Measurements from ENCODE around the gene SMO.

The SMO gene

GRCh38 chr7:129227646-129228578, 39.5 kb downstream of the SMO start:
- TF ChIP-seq CTCF (IDR thresholded peaks at IDR 0.05), result no peak
- Histone ChIP-seq H3K27ac (no peak overlapping the region), H3K4me3 (no peak overlapping the region)
- DNase-seq (ENCODE audit: low spot score), result no peak

- no peak for TF ChIP-seq CTCF (IDR thresholded peaks at IDR 0.05)
Observed at GRCh38 chr7:129228633-129229032, 40.2 kb downstream of the SMO start.

GRCh38 chr7:129231666-129232065, 43.2 kb downstream of the SMO start:
- DNase-seq (ENCODE audit: low spot score), result no peak
- H3K27ac ChIP-seq, result no peak overlapping the region
- no peak overlapping the region for H3K4me3 ChIP-seq
- no peak for TF ChIP-seq CTCF (IDR thresholded peaks at IDR 0.05)

More at GRCh38 chr7:129228633-129229032, 40.2 kb downstream of the SMO start:
- DNase-seq (ENCODE audit: low spot score), result no peak
- Histone ChIP-seq H3K4me3 (no peak overlapping the region), H3K27ac (no peak overlapping the region)

- DNase-seq (ENCODE audit: low spot score), result no peak
- no peak overlapping the region for H3K4me3 ChIP-seq
- H3K27ac ChIP-seq, result no peak overlapping the region
- TF ChIP-seq CTCF (IDR thresholded peaks at IDR 0.05), result no peak
Observed at GRCh38 chr7:129238546-129238945, 50.1 kb downstream of the SMO start.

- no peak overlapping the region for H3K4me3 ChIP-seq
- no peak overlapping the region for H3K27ac ChIP-seq
- TF ChIP-seq CTCF (IDR thresholded peaks at IDR 0.05), result no peak
- DNase-seq (ENCODE audit: low spot score), result no peak
Observed at GRCh38 chr7:129240119-129240820, 51.8 kb downstream of the SMO start.

GRCh38 chr7:129244220-129244619, 55.8 kb downstream of the SMO start:
- no peak for TF ChIP-seq CTCF (IDR thresholded peaks at IDR 0.05)
- no peak overlapping the region for H3K4me3 ChIP-seq
- no peak for DNase-seq (ENCODE audit: low spot score)
- H3K27ac ChIP-seq, result no peak overlapping the region
